ENCODE results near the gene SLC11A2.

SLC11A2 gene

GRCh38 chr12:50955697-50956096, 70.5 kb downstream of the SLC11A2 start:
- TF ChIP-seq SIN3A (IDR thresholded peaks at IDR 0.05; ENCODE audit: borderline replicate concordance, insufficient read depth, low read length), result no peak
- TF ChIP-seq REST (IDR thresholded peaks at IDR 0.05; ENCODE audit: insufficient read depth in 1 of 2, low read depth in 2 of 2, low read length in 2 of 2), result no peak
- TF ChIP-seq FOXP2 (optimal IDR thresholded peaks at IDR 0.05; ENCODE audit: borderline replicate concordance, extremely low read depth, extremely low read length, insufficient read depth), result no peak
- no peak for TF ChIP-seq TAF1 (IDR thresholded peaks at IDR 0.05; ENCODE audit: borderline replicate concordance, insufficient read depth, low read length)

- TF ChIP-seq REST (IDR thresholded peaks at IDR 0.05; ENCODE audit: insufficient read depth in 1 of 2, low read depth in 2 of 2, low read length in 2 of 2) (no peak), TAF1 (IDR thresholded peaks at IDR 0.05; ENCODE audit: borderline replicate concordance, insufficient read depth, low read length) (no peak), FOXP2 (optimal IDR thresholded peaks at IDR 0.05; ENCODE audit: borderline replicate concordance, extremely low read depth, extremely low read length, insufficient read depth) (no peak), POLR2AphosphoS5 (IDR thresholded peaks at IDR 0.05; ENCODE audit: low read depth, low read length) (no peak), SIN3A (IDR thresholded peaks at IDR 0.05; ENCODE audit: borderline replicate concordance, insufficient read depth, low read length) (no peak)
Observed at GRCh38 chr12:50955288-50955687, 70.9 kb downstream of the SLC11A2 start.

- TF ChIP-seq POLR2AphosphoS5 (IDR thresholded peaks at IDR 0.05; ENCODE audit: low read depth, low read length) (no peak), TAF1 (IDR thresholded peaks at IDR 0.05; ENCODE audit: borderline replicate concordance, insufficient read depth, low read length) (no peak), SIN3A (IDR thresholded peaks at IDR 0.05; ENCODE audit: borderline replicate concordance, insufficient read depth, low read length) (no peak), REST (IDR thresholded peaks at IDR 0.05; ENCODE audit: insufficient read depth in 1 of 2, low read depth in 2 of 2, low read length in 2 of 2) (no peak), FOXP2 (optimal IDR thresholded peaks at IDR 0.05; ENCODE audit: borderline replicate concordance, extremely low read depth, extremely low read length, insufficient read depth) (no peak)
Observed at GRCh38 chr12:50953047-50953446, 73.1 kb downstream of the SLC11A2 start.

- no peak for TF ChIP-seq FOXP2 (optimal IDR thresholded peaks at IDR 0.05; ENCODE audit: borderline replicate concordance, extremely low read depth, extremely low read length, insufficient read depth)
- no peak for TF ChIP-seq TAF1 (IDR thresholded peaks at IDR 0.05; ENCODE audit: borderline replicate concordance, insufficient read depth, low read length)
- TF ChIP-seq REST (IDR thresholded peaks at IDR 0.05; ENCODE audit: insufficient read depth in 1 of 2, low read depth in 2 of 2, low read length in 2 of 2), result no peak
- no peak for TF ChIP-seq SIN3A (IDR thresholded peaks at IDR 0.05; ENCODE audit: borderline replicate concordance, insufficient read depth, low read length)
- TF ChIP-seq POLR2AphosphoS5 (IDR thresholded peaks at IDR 0.05; ENCODE audit: low read depth, low read length), result no peak
Observed at GRCh38 chr12:50952510-50952909, 73.7 kb downstream of the SLC11A2 start, which contains the start of gene HIGD1C. Gene HIGD1C, plus strand, starts transcription at chr12:50952544. Its CDS starts 1,455 bp downstream, at chr12:50953999.

GRCh38 chr12:50951112-50951511, 75.1 kb downstream of the SLC11A2 start:
- TF ChIP-seq SIN3A (IDR thresholded peaks at IDR 0.05; ENCODE audit: borderline replicate concordance, insufficient read depth, low read length) (no peak), FOXP2 (optimal IDR thresholded peaks at IDR 0.05; ENCODE audit: borderline replicate concordance, extremely low read depth, extremely low read length, insufficient read depth) (no peak), TAF1 (IDR thresholded peaks at IDR 0.05; ENCODE audit: borderline replicate concordance, insufficient read depth, low read length) (no peak), REST (IDR thresholded peaks at IDR 0.05; ENCODE audit: insufficient read depth in 1 of 2, low read depth in 2 of 2, low read length in 2 of 2) (no peak), POLR2AphosphoS5 (IDR thresholded peaks at IDR 0.05; ENCODE audit: low read depth, low read length) (no peak)
